ENCODE measurements around the gene FRMD6. TPM values are rescaled to one million over a fixed set of nuclear protein-coding genes. Genes with fewer than 3 reads are reported as not detected.

Gene FRMD6
- total RNA-seq, 1 donor from 2014 or later = 17.8 TPM

DNA sequence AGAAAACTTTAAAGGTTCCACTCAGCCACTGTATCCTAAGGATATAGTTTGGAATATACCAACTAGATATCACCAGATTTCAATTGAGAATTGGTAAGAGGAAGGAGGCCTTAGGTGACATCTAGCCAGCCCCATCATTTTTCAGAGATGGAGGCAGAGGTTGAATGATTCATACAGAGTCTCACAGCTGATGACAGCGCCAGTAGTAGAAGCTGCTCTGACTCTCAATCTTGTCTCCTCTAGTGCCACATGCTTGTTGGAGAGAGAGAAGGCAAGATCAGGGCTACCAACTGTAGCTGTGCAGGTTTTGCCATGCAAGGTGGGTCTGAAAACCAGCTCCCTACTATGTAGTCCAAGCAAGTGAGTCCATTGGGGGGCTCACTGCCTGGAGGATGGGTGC, 6.1 kb downstream of the FRMD6 start:
- H3K27me3 Mint-ChIP-seq (ENCODE audit: low read depth) = peaks cover 8% of the 10 kb centered on the region
- peaks cover 3% of the 10 kb centered on the region for H3K36me3 Mint-ChIP-seq (ENCODE audit: low read depth)
- no peak for DNase-seq (ENCODE audit: low spot score)
- intact Hi-C loops (cut with micrococcal nuclease) = loop anchor here (10.0 kb wide), 1 partner anchor 563 kb away; the partner anchor contains the start of gene TRIM9
- no peaks in the 10 kb centered on the region for H3K9me3 Mint-ChIP-seq
- H3K4me1 Mint-ChIP-seq (ENCODE audit: low read depth) = peaks cover 33% of the 10 kb centered on the region
- H3K4me3 Mint-ChIP-seq (ENCODE audit: low read depth) = no peak overlapping the region
- H3K27ac Mint-ChIP-seq = no peak overlapping the region

- Mint-ChIP-seq H3K4me3 (ENCODE audit: low read depth) (no peak overlapping the region), H3K9me3 (no peaks in the 10 kb centered on the region), H3K27ac (no peak overlapping the region), H3K27me3 (ENCODE audit: low read depth) (peaks cover 7% of the 10 kb centered on the region), H3K4me1 (ENCODE audit: low read depth) (peaks cover 25% of the 10 kb centered on the region), H3K36me3 (ENCODE audit: low read depth) (no peaks in the 10 kb centered on the region)
- DNase-seq (ENCODE audit: low spot score) = no peak
- intact Hi-C loops (cut with micrococcal nuclease) = loop anchor here (10.0 kb wide), 1 partner anchor 564 kb away; the partner anchor contains the start of gene TRIM9
Observed at GRCh38 chr14:51658441-51659173, 6.9 kb downstream of the FRMD6 start.

- no peaks in the 10 kb centered on the region for H3K9me3 Mint-ChIP-seq
- H3K27ac Mint-ChIP-seq = no peak overlapping the region
- no peaks in the 10 kb centered on the region for H3K36me3 Mint-ChIP-seq (ENCODE audit: low read depth)
- intact Hi-C loops (cut with micrococcal nuclease) = no loop called here
- no peak for DNase-seq (ENCODE audit: low spot score)
- peaks cover 4% of the 10 kb centered on the region for H3K27me3 Mint-ChIP-seq (ENCODE audit: low read depth)
- peaks cover 15% of the 10 kb centered on the region for H3K4me1 Mint-ChIP-seq (ENCODE audit: low read depth)
- H3K4me3 Mint-ChIP-seq (ENCODE audit: low read depth) = no peak overlapping the region
Observed at GRCh38 chr14:51660741-51661140, 9.0 kb downstream of the FRMD6 start.

DNA sequence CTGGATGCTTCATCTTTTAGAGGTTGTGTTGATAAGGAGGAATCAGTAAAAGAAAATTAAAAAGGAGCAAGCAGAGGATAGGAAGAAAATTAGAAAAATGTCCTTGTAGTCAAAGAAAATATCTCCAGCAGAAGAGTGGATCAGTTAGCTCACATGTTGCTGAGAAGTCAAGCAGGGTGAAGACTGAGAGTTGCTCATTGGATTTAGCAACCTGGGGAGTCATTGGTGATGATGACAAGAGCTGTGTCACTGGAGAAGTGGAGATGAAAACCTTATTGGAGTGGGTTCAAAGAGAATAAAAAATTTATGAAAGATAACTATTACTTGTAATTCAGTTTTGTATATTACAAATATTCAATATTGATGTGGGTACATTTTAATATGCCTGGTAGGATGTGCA, 9.8 kb downstream of the FRMD6 start:
- Mint-ChIP-seq H3K4me3 (ENCODE audit: low read depth) (no peak overlapping the region), H3K27ac (no peak overlapping the region), H3K9me3 (no peaks in the 10 kb centered on the region), H3K4me1 (ENCODE audit: low read depth) (peaks cover 15% of the 10 kb centered on the region), H3K36me3 (ENCODE audit: low read depth) (no peaks in the 10 kb centered on the region), H3K27me3 (ENCODE audit: low read depth) (peaks cover 2% of the 10 kb centered on the region)
- no peak for DNase-seq (ENCODE audit: low spot score)
- intact Hi-C loops (cut with micrococcal nuclease) = no loop called here

- H3K4me1 Mint-ChIP-seq (ENCODE audit: low read depth) = peaks cover 3% of the 10 kb centered on the region
- H3K27ac Mint-ChIP-seq = no peak overlapping the region
- H3K9me3 Mint-ChIP-seq = no peaks in the 10 kb centered on the region
- intact Hi-C loops (cut with micrococcal nuclease) = no loop called here
- H3K36me3 Mint-ChIP-seq (ENCODE audit: low read depth) = no peaks in the 10 kb centered on the region
- H3K4me3 Mint-ChIP-seq (ENCODE audit: low read depth) = no peak overlapping the region
- DNase-seq (ENCODE audit: low spot score) = no peak
- peaks cover 2% of the 10 kb centered on the region for H3K27me3 Mint-ChIP-seq (ENCODE audit: low read depth)
Observed at GRCh38 chr14:51663783-51664326, 12.1 kb downstream of the FRMD6 start.

DNA sequence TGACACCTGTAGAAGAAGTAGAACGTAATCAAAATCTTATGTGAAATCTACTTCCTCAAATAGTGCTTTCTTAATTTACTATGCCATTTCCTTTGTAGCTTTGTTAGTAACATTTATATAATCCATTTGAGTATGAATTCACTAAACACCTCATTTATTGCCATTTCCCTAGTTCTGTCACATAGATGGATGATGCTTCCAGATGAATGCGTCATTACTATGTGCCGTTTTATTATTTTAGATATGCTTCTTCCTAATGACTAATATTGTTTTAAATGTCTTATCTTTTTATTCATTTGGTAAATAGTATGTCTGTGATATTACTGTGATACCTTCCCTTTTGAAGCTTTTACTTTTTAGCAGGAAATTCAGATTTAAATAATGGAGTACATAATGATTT, 14.4 kb downstream of the FRMD6 start:
- Mint-ChIP-seq H3K9me3 (no peaks in the 10 kb centered on the region), H3K4me1 (ENCODE audit: low read depth) (no peaks in the 10 kb centered on the region), H3K4me3 (ENCODE audit: low read depth) (no peak overlapping the region), H3K36me3 (ENCODE audit: low read depth) (no peaks in the 10 kb centered on the region), H3K27me3 (ENCODE audit: low read depth) (peaks cover 2% of the 10 kb centered on the region), H3K27ac (no peak overlapping the region)
- intact Hi-C loops (cut with micrococcal nuclease) = no loop called here
- no peak for DNase-seq (ENCODE audit: low spot score)

- H3K9me3 Mint-ChIP-seq = no peaks in the 10 kb centered on the region
- H3K4me1 Mint-ChIP-seq (ENCODE audit: low read depth) = no peaks in the 10 kb centered on the region
- intact Hi-C loops (cut with micrococcal nuclease) = no loop called here
- H3K4me3 Mint-ChIP-seq (ENCODE audit: low read depth) = no peak overlapping the region
- no peak overlapping the region for H3K27ac Mint-ChIP-seq
- no peaks in the 10 kb centered on the region for H3K27me3 Mint-ChIP-seq (ENCODE audit: low read depth)
- no peaks in the 10 kb centered on the region for H3K36me3 Mint-ChIP-seq (ENCODE audit: low read depth)
- no peak for DNase-seq (ENCODE audit: low spot score)
Observed at GRCh38 chr14:51666826-51667225, 15.1 kb downstream of the FRMD6 start.

- Mint-ChIP-seq H3K4me3 (ENCODE audit: low read depth) (no peak overlapping the region), H3K4me1 (ENCODE audit: low read depth) (no peaks in the 10 kb centered on the region), H3K9me3 (no peaks in the 10 kb centered on the region), H3K27me3 (ENCODE audit: low read depth) (peaks cover 1% of the 10 kb centered on the region), H3K27ac (no peak overlapping the region), H3K36me3 (ENCODE audit: low read depth) (no peaks in the 10 kb centered on the region)
- DNase-seq (ENCODE audit: low spot score) = no peak
- intact Hi-C loops (cut with micrococcal nuclease) = no loop called here
Observed at GRCh38 chr14:51668870-51669269, 17.2 kb downstream of the FRMD6 start.

DNA sequence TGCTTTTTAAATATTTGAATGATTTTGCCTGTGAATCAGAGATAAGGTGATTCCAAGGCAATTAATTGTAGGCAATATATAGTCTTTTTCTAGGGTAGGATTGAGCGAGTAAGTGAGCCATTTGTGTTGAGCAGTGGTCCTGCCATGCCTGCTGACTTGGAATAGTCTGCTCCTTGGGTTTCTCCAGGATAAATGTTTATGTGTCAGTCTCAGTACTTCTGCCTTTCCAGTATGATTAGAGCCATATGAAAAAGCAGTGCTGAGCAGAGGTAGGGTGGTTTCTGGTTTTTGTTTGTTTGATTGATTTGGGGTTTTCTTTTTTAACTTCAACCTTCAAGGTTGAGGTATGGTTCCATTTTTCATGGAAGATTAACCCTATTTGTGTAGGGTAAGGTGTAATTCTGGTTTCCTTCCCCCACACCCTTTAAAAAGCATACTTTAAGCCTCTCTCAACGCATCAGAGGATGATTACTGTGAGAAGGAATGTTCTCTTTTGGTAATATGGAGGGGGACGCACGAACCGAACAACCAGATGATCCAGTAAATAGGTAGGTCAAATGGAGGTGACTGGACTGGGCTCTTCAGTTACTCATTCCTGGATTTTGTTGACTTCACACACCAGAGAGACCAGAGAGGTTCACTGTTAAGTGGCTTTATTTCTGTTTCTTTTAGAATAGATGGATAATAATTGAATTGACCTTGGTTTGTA, 22.7 kb downstream of the FRMD6 start:
- no peaks in the 10 kb centered on the region for H3K36me3 Mint-ChIP-seq (ENCODE audit: low read depth)
- DNase-seq (ENCODE audit: low spot score) = no peak
- peaks cover 13% of the 10 kb centered on the region for H3K4me1 Mint-ChIP-seq (ENCODE audit: low read depth)
- H3K27ac Mint-ChIP-seq = no peak overlapping the region
- H3K9me3 Mint-ChIP-seq = no peaks in the 10 kb centered on the region
- no peak overlapping the region for H3K4me3 Mint-ChIP-seq (ENCODE audit: low read depth)
- intact Hi-C loops (cut with micrococcal nuclease) = no loop called here
- peaks cover 1% of the 10 kb centered on the region for H3K27me3 Mint-ChIP-seq (ENCODE audit: low read depth)

DNA sequence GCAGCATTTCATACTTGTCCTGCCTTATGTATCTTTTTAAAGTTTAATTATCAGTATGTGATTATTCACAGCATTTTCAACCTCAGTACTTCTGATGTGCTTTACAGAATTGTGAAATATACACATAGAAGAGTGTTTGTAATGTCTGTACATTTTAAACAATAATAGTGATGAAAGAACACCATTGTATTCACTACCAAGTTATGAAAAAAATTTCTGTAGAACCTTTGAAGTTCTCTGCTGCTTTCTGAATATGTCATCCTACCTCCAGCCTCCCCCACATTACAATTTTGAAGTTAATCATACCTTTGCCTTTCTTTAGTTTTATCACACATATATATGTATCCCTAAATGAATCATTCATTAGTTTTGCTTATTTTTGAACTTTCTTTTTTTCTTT, 24.8 kb downstream of the FRMD6 start:
- no peak for DNase-seq (ENCODE audit: low spot score)
- Mint-ChIP-seq H3K27me3 (ENCODE audit: low read depth) (peaks cover 1% of the 10 kb centered on the region), H3K27ac (no peak overlapping the region), H3K4me3 (ENCODE audit: low read depth) (no peak overlapping the region), H3K9me3 (no peaks in the 10 kb centered on the region), H3K36me3 (ENCODE audit: low read depth) (no peaks in the 10 kb centered on the region), H3K4me1 (ENCODE audit: low read depth) (peaks cover 13% of the 10 kb centered on the region)
- intact Hi-C loops (cut with micrococcal nuclease) = loop anchor here (2.0 kb wide), 1 partner anchor 24 kb away; no protein-coding TSS in a partner anchor

DNA sequence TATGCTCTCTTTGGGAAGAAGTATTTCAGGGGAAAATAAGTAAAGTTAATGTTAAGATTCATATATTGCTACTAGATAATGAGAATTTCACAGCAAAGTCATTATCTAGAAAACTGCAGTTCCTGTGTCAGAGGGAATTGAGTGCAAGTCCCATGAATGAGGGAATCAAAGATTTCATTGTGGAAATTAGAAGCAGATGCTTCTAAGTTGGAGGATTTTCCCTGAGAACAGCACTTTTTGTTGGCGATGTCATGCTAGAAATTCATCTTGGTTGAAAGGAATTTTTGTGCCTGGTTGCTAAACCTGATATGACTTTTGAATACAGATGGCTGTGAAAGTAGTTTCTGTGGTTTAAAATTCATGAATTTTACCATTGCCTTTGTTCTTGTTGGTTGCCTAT, 25.6 kb downstream of the FRMD6 start:
- peaks cover 13% of the 10 kb centered on the region for H3K4me1 Mint-ChIP-seq (ENCODE audit: low read depth)
- H3K36me3 Mint-ChIP-seq (ENCODE audit: low read depth) = no peaks in the 10 kb centered on the region
- intact Hi-C loops (cut with micrococcal nuclease) = loop anchor here (2.0 kb wide), 1 partner anchor 24 kb away; no protein-coding TSS in a partner anchor
- H3K27me3 Mint-ChIP-seq (ENCODE audit: low read depth) = peaks cover 1% of the 10 kb centered on the region
- H3K9me3 Mint-ChIP-seq = no peaks in the 10 kb centered on the region
- no peak overlapping the region for H3K27ac Mint-ChIP-seq
- no peak for DNase-seq (ENCODE audit: low spot score)
- no peak overlapping the region for H3K4me3 Mint-ChIP-seq (ENCODE audit: low read depth)

DNA sequence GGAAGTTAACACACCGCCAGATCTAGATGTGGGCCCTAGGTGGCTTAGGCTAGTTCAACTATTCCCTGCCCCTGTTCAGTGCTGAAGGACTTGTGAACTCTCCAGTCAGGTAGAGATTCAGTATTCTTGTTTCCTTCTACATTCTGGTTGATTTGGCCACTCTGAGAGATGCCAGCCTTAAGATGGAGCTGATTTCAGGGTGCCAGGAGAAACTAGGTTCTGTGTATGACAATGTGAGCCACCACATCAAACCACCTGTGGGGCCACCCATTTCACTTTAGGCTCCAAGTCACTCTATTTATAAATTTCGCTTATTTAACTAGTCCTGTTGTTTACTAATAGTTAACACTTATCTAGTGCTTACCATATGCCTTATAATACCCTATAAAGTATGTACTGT, 26.0 kb downstream of the FRMD6 start:
- Mint-ChIP-seq H3K9me3 (no peaks in the 10 kb centered on the region), H3K27me3 (ENCODE audit: low read depth) (peaks cover 1% of the 10 kb centered on the region), H3K4me3 (ENCODE audit: low read depth) (no peak overlapping the region), H3K4me1 (ENCODE audit: low read depth) (peaks cover 13% of the 10 kb centered on the region), H3K36me3 (ENCODE audit: low read depth) (no peaks in the 10 kb centered on the region), H3K27ac (no peak overlapping the region)
- intact Hi-C loops (cut with micrococcal nuclease) = loop anchor here (2.0 kb wide), 1 partner anchor 25 kb away; no protein-coding TSS in a partner anchor
- DNase-seq (ENCODE audit: low spot score) = no peak

GRCh38 chr14:51680031-51680430, 28.3 kb downstream of the FRMD6 start:
- no peak overlapping the region for H3K4me3 Mint-ChIP-seq (ENCODE audit: low read depth)
- no peaks in the 10 kb centered on the region for H3K9me3 Mint-ChIP-seq
- peaks cover 1% of the 10 kb centered on the region for H3K27me3 Mint-ChIP-seq (ENCODE audit: low read depth)
- DNase-seq (ENCODE audit: low spot score) = no peak
- H3K4me1 Mint-ChIP-seq (ENCODE audit: low read depth) = peaks cover 13% of the 10 kb centered on the region
- intact Hi-C loops (cut with micrococcal nuclease) = no loop called here
- no peaks in the 10 kb centered on the region for H3K36me3 Mint-ChIP-seq (ENCODE audit: low read depth)
- H3K27ac Mint-ChIP-seq = no peak overlapping the region
